SK-N-SH (cell line): ENCODE measurements around the gene SEMA3C. TPM values are rescaled to one million over a fixed set of nuclear protein-coding genes. Genes with fewer than 3 reads are reported as not detected.

ENCODE experiments used
- CTCF ChIA-PET: fragments of 300-600, 350-600 bp; formaldehyde crosslinking; extraction: SDS; loops from one replicate; lab custom pipeline; 2021; lab: Yijun Ruan, JAX
- POLR2A ChIA-PET: fragments of 350-600 bp; sonication (Branson Sonifier 250); formaldehyde crosslinking; extraction: SDS; loops from one replicate; lab custom pipeline; 2020; ENCODE audit warnings: antibody characterized with exemption, inconsistent platforms; lab: Yijun Ruan, JAX
- DNase-seq: peaks from one replicate; pipeline ENCODE4 v3.0.0; 2012
- H2AFZ ChIP-seq: fragments of 200-600 bp; sonication (generic); 2 replicates; pipeline ENCODE4 v1.8.1; 2016; ENCODE audit warnings: antibody characterized with exemption, mild to moderate bottlenecking, low read depth
- H3F3A ChIP-seq: fragments of 200-600 bp; sonication (generic); replicated peaks from 2 replicates; pipeline ENCODE3; 2016; ENCODE audit warnings: antibody characterized with exemption, mild to moderate bottlenecking; ENCODE audit not compliant: insufficient read depth
- H3K27ac ChIP-seq, 2 experiments: fragments of 200-500 bp in 1 of 2; fragments of 200-600 bp in 1 of 2; sonication (Bioruptor generic) in 1 of 2; sonication (generic), shearing (Covaris generic) in 1 of 2; 2 replicates each; pipeline versions ENCODE4 v1.5.1 to v1.6.1; 2014 to 2016; ENCODE audit warnings: low read depth in 2 of 2, inconsistent platforms in 1 of 2, low read length in 1 of 2, mild to moderate bottlenecking in 1 of 2, mixed read lengths in 1 of 2
- H3K27me3 ChIP-seq: fragments of 200-600 bp; sonication (generic), shearing (Covaris generic); 2 replicates; pipeline ENCODE4 v1.6.1; 2016; ENCODE audit warnings: mixed run types; ENCODE audit not compliant: insufficient read depth
- H3K36me3 ChIP-seq, 2 experiments: fragments of 200-500 bp in 1 of 2; fragments of 200-600 bp in 1 of 2; sonication (Bioruptor generic) in 1 of 2; sonication (generic) in 1 of 2; replicated peaks in 1 of 2; 2 replicates each; pipeline versions ENCODE3 to v1.5.1; 2014 to 2016; ENCODE audit warnings: low read length in 1 of 2, mild to moderate bottlenecking in 1 of 2; ENCODE audit not compliant: insufficient read depth in 2 of 2, control insufficient read depth in 1 of 2
- H3K4me1 ChIP-seq, 2 experiments: fragments of 200-500 bp in 1 of 2; fragments of 200-600 bp in 1 of 2; sonication (Bioruptor generic) in 1 of 2; sonication (generic), shearing (Covaris generic) in 1 of 2; 2 replicates each; pipeline versions ENCODE4 v1.5.1 to v1.6.1; 2014 to 2016; ENCODE audit warnings: low read depth in 1 of 2, low read length in 1 of 2, mixed run types in 1 of 2; ENCODE audit not compliant: insufficient read depth in 2 of 2, control insufficient read depth in 1 of 2
- H3K4me2 ChIP-seq: fragments of 200-600 bp; sonication (generic), shearing (Covaris generic); 2 replicates; pipeline ENCODE4 v1.6.1; 2017; ENCODE audit warnings: mixed run types
- H3K4me3 ChIP-seq, 2 experiments: fragments of 200-500 bp in 1 of 2; fragments of 200-600 bp in 1 of 2; sonication (Bioruptor generic) in 1 of 2; sonication (generic), shearing (Covaris generic) in 1 of 2; 2 replicates each; pipeline versions ENCODE4 v1.5.1 to v1.8.1; 2014 to 2016; ENCODE audit warnings: low read depth in 2 of 2, inconsistent platforms in 1 of 2, low read length in 1 of 2, mild to moderate bottlenecking in 1 of 2, mixed read lengths in 1 of 2, moderate library complexity in 1 of 2
- H3K79me2 ChIP-seq: fragments of 200-600 bp; sonication (generic); 2 replicates; pipeline ENCODE4 v1.8.1; 2017; ENCODE audit warnings: mild to moderate bottlenecking; ENCODE audit not compliant: insufficient read depth
- H3K9ac ChIP-seq: fragments of 200-600 bp; sonication (generic); 2 replicates; pipeline ENCODE4 v1.6.1; 2017; ENCODE audit warnings: mixed run types
- H3K9me2 ChIP-seq: fragments of 200-600 bp; sonication (generic); 2 replicates; pipeline ENCODE4 v1.6.1; 2017; ENCODE audit warnings: mixed run types
- H3K9me3 ChIP-seq: fragments of 200-600 bp; sonication (generic); 2 replicates; pipeline ENCODE4 v1.6.1; 2017; ENCODE audit warnings: mixed run types, mild to moderate bottlenecking, moderate library complexity
- H4K20me1 ChIP-seq: fragments of 200-600 bp; sonication (generic); 2 replicates; pipeline ENCODE4 v1.6.1; 2017; ENCODE audit warnings: mild to moderate bottlenecking, mixed run types; ENCODE audit not compliant: insufficient read depth
- CTCF ChIP-seq: fragments of 200-600 bp; sonication (generic); IDR thresholded peaks from 2 replicates; pipeline ENCODE4 v1.6.1; 2017; ENCODE audit warnings: antibody characterized with exemption, mild to moderate bottlenecking, moderate library complexity
- ELF1 ChIP-seq: IDR thresholded peaks from 2 replicates; pipeline ENCODE4 v1.4.0; 2012
- EP300 ChIP-seq, 2 experiments: IDR thresholded peaks; 2 replicates each; pipeline versions ENCODE4 v1.4.0 to v1.6.1; 2012; ENCODE audit warnings: borderline replicate concordance in 1 of 2, low read depth in 1 of 2, low read length in 1 of 2
- EZH2phosphoT487 ChIP-seq: fragments of 200-600 bp; sonication (generic); IDR thresholded peaks from 2 replicates; pipeline ENCODE4 v1.6.1; 2017; ENCODE audit warnings: low read depth, mixed run types, mild to moderate bottlenecking, antibody characterized with exemption, moderate library complexity, borderline replicate concordance
- FOXM1 ChIP-seq: IDR thresholded peaks from 2 replicates; pipeline ENCODE4 v1.4.0; 2012; ENCODE audit warnings: low read depth, mild to moderate bottlenecking
- GATA2 ChIP-seq: sonication (generic); formaldehyde crosslinking; IDR thresholded peaks from 2 replicates; pipeline ENCODE4 v1.5.0; 2020; ENCODE audit warnings: mild to moderate bottlenecking, missing genetic modification reagents
- MAX ChIP-seq: IDR thresholded peaks from 2 replicates; pipeline ENCODE4 v1.4.0; 2012; ENCODE audit warnings: low read depth
- MEF2A ChIP-seq: IDR thresholded peaks from 2 replicates; pipeline ENCODE4 v1.4.0; 2012; ENCODE audit warnings: low read depth, borderline replicate concordance
- MXI1 ChIP-seq: IDR thresholded peaks from 2 replicates; pipeline ENCODE4 v1.6.1; 2012; ENCODE audit warnings: mild to moderate bottlenecking, low read depth, low read length, improper control_type of control experiment
- NFIC ChIP-seq: IDR thresholded peaks from 2 replicates; pipeline ENCODE4 v1.4.0; 2012; ENCODE audit warnings: borderline replicate concordance
- POLR2AphosphoS5 ChIP-seq: IDR thresholded peaks from 2 replicates; pipeline ENCODE4 v1.6.1; 2012; ENCODE audit warnings: low read depth, low read length
- RCOR1 ChIP-seq: fragments of 150-350 bp; IDR thresholded peaks from 2 replicates; pipeline ENCODE4 v1.6.1; 2017; ENCODE audit warnings: antibody characterized with exemption, low read length
- RFX5 ChIP-seq: IDR thresholded peaks from 2 replicates; pipeline ENCODE4 v1.6.1; 2012; ENCODE audit warnings: mild to moderate bottlenecking, improper control_type of control experiment, low read length
- SIN3A ChIP-seq: IDR thresholded peaks from 2 replicates; pipeline ENCODE4 v1.6.1; 2012; ENCODE audit warnings: low read depth, mild to moderate bottlenecking, low read length, moderate library complexity, borderline replicate concordance
- TCF12 ChIP-seq: IDR thresholded peaks from 2 replicates; pipeline ENCODE4 v1.4.0; 2012
- TEAD4 ChIP-seq: IDR thresholded peaks from 2 replicates; pipeline ENCODE4 v1.4.0; 2012; ENCODE audit warnings: mild to moderate bottlenecking, borderline replicate concordance; ENCODE audit not compliant: insufficient read depth
- USF1 ChIP-seq: IDR thresholded peaks from 2 replicates; pipeline ENCODE4 v1.4.0; 2012; ENCODE audit warnings: low read depth, borderline replicate concordance
- USF2 ChIP-seq: fragments of 150-350 bp; IDR thresholded peaks from 2 replicates; pipeline ENCODE4 v1.6.1; 2017; ENCODE audit warnings: antibody characterized with exemption, low read length, low read depth, borderline replicate concordance
- YY1 ChIP-seq: IDR thresholded peaks from 2 replicates; pipeline ENCODE4 v1.4.0; 2012; ENCODE audit warnings: low read depth, mild to moderate bottlenecking
- WGBS: methylation state at CpG from one replicate; pipeline ENCODE4 v1.1.6; 2017; ENCODE audit warnings: low lambda C conversion rate; 5-methylcytosine and 5-hydroxymethylcytosine counted together
- polyA plus RNA-seq, 3 experiments: library from polyadenylated mRNA; depleted of rRNA; stranded (reverse); fragments of >200 nt; gene quantifications; 2 replicates each; pipeline ENCODE4 v1.2.3, GENCODE V29; 2012

Gene SEMA3C
- polyA plus RNA-seq, 1 of the 3 experiments (the other 2 are of a cell fraction) = 51.1 TPM

- H3F3A ChIP-seq = peaks cover 7% of the 10 kb centered on the region
- H3K27me3 ChIP-seq = no peaks in the 10 kb centered on the region
- no peak overlapping the region for H3K9ac ChIP-seq
- 78% methylated on average over 6 of the region's 6 CpGs for WGBS
- H4K20me1 ChIP-seq = no peaks in the 10 kb centered on the region
- H3K4me3 ChIP-seq = no peak overlapping the region
- TF ChIP-seq USF2 (no peak), SIN3A (0 out of 2 replicates have a peak, but pooled peaks have one; percentile 37), MAX (0 out of 2 replicates have a peak, but pooled peaks have one; percentile 21), MXI1 (peak; percentile 53), POLR2AphosphoS5 (no peak), RFX5 (no peak)
- H3K9me3 ChIP-seq = no peaks in the 10 kb centered on the region
- no peaks in the 10 kb centered on the region for H3K9me2 ChIP-seq
- peaks cover 6 to 25% of the 10 kb centered on the region in 2 experiments; a peak in 3 of 4 replicates for H3K4me1 ChIP-seq
- CTCF ChIA-PET = interaction anchor here (1.0 to 1.2 kb wide), 2 partner anchors 36 to 611 kb away, joined by 3 to 7 read pairs; no protein-coding TSS in a partner anchor
- no peak for DNase-seq
- H3K27ac ChIP-seq = peak overlapping the region in 1 of 2 experiments; percentile 39; a peak in 2 of 4 replicates
- peaks cover 0 to 6% of the 10 kb centered on the region in 2 experiments for H3K36me3 ChIP-seq
- H2AFZ ChIP-seq = no peak overlapping the region; the same call in 1 of the 2 replicates
- no peak overlapping the region for H3K4me2 ChIP-seq
- peaks cover 16% of the 10 kb centered on the region; the same call in 1 of the 2 replicates for H3K79me2 ChIP-seq
- POLR2A ChIA-PET = no interaction called here
Observed at GRCh38 chr7:80859272-80859970, 59.4 kb downstream of the SEMA3C start.

- WGBS = 59% methylated on average over 3 of the region's 3 CpGs
- POLR2A ChIA-PET = no interaction called here
- no peak for DNase-seq
- TF ChIP-seq USF2 (no peak), NFIC (no peak), ELF1 (no peak), RCOR1 (peak; percentile 26; the same call in 1 of the 2 replicates), TCF12 (peak; percentile 14; the same call in 1 of the 2 replicates), TEAD4 (no peak), POLR2AphosphoS5 (no peak), YY1 (no peak), CTCF (no peak), MEF2A (no peak), EP300 (IDR thresholded peaks at IDR 0.05; ENCODE audit: borderline replicate concordance in 1 of 2, low read depth in 1 of 2, low read length in 1 of 2) (peak in 1 of 2 experiments; percentile 62; a peak in 1 of 4 replicates), EZH2phosphoT487 (no peak), RFX5 (no peak), FOXM1 (no peak), GATA2 (peak; percentile 87), USF1 (no peak), MAX (no peak)
Observed at GRCh38 chr7:80858141-80858903, 60.5 kb downstream of the SEMA3C start.

More at GRCh38 chr7:80858141-80858903, 60.5 kb downstream of the SEMA3C start:
- Histone ChIP-seq H3F3A (peaks cover 7% of the 10 kb centered on the region), H3K9me2 (no peaks in the 10 kb centered on the region), H3K27me3 (no peaks in the 10 kb centered on the region), H3K36me3 (peaks cover 0 to 6% of the 10 kb centered on the region in 2 experiments), H3K4me3 (no peak overlapping the region), H3K9ac (no peak overlapping the region), H3K27ac (peak overlapping the region; percentile 7 to 14; a peak in 3 of 4 replicates), H3K79me2 (peaks cover 16% of the 10 kb centered on the region; the same call in 1 of the 2 replicates), H2AFZ (0 out of 2 replicates have a peak overlapping the region, but pooled peaks have one; percentile 1), H3K9me3 (no peaks in the 10 kb centered on the region), H4K20me1 (no peaks in the 10 kb centered on the region), H3K4me1 (peaks cover 6 to 25% of the 10 kb centered on the region in 2 experiments; a peak in 3 of 4 replicates), H3K4me2 (no peak overlapping the region)
- CTCF ChIA-PET = interaction anchor here (1.0 kb wide), 1 partner anchor 51 kb away, joined by 3 read pairs; no protein-coding TSS in a partner anchor
